HUES48 (cell line): Measurements from ENCODE around the gene FRMD1.

ENCODE experiments used
- H3K27ac ChIP-seq: one replicate; pipeline ENCODE4 v1.7.0; 2013; ENCODE audit warnings: low read depth, low read length, inconsistent platforms
- H3K27me3 ChIP-seq: 2 replicates; pipeline ENCODE4 v1.6.1; 2013; ENCODE audit warnings: mild to moderate bottlenecking, low read length; ENCODE audit not compliant: control insufficient read depth, insufficient read depth
- H3K36me3 ChIP-seq: 2 replicates; pipeline ENCODE4 v1.6.1; 2013; ENCODE audit warnings: low read length; ENCODE audit not compliant: control insufficient read depth, insufficient read depth
- H3K4me1 ChIP-seq: 2 replicates; pipeline ENCODE4 v1.6.1; 2013; ENCODE audit warnings: mild to moderate bottlenecking, low read length; ENCODE audit not compliant: control insufficient read depth, insufficient read depth
- H3K4me3 ChIP-seq: 2 replicates; pipeline ENCODE4 v1.5.1; 2013; ENCODE audit warnings: mild to moderate bottlenecking, low read depth, low read length
- H3K9ac ChIP-seq: 2 replicates; pipeline ENCODE4 v1.6.1; 2013; ENCODE audit warnings: mild to moderate bottlenecking, low read depth, low read length, moderate library complexity
- H3K9me3 ChIP-seq: 2 replicates; pipeline ENCODE4 v1.6.1; 2013; ENCODE audit warnings: low read length; ENCODE audit not compliant: control insufficient read depth, insufficient read depth

FRMD1 gene

GRCh38 chr6:168029459-168030217 is 49.4 kb downstream of the FRMD1 start:
- Histone ChIP-seq H3K4me1 (peaks cover 6% of the 10 kb centered on the region), H3K4me3 (no peak overlapping the region), H3K27me3 (no peaks in the 10 kb centered on the region), H3K9me3 (no peaks in the 10 kb centered on the region), H3K9ac (no peak overlapping the region), H3K27ac (no peak overlapping the region), H3K36me3 (no peaks in the 10 kb centered on the region)

- Histone ChIP-seq H3K27me3 (no peaks in the 10 kb centered on the region), H3K36me3 (no peaks in the 10 kb centered on the region), H3K9me3 (no peaks in the 10 kb centered on the region), H3K4me1 (peaks cover 6% of the 10 kb centered on the region), H3K9ac (no peak overlapping the region), H3K27ac (no peak overlapping the region), H3K4me3 (no peak overlapping the region)
These were observed 50.8 kb downstream of the FRMD1 start for GRCh38 chr6:168028181-168028580.

GRCh38 chr6:168027521-168027920 is 51.5 kb downstream of the FRMD1 start:
- Histone ChIP-seq H3K27me3 (no peaks in the 10 kb centered on the region), H3K27ac (no peak overlapping the region), H3K36me3 (no peaks in the 10 kb centered on the region), H3K4me3 (no peak overlapping the region), H3K4me1 (peaks cover 6% of the 10 kb centered on the region), H3K9me3 (no peaks in the 10 kb centered on the region), H3K9ac (no peak overlapping the region)

- Histone ChIP-seq H3K9ac (no peak overlapping the region), H3K9me3 (no peaks in the 10 kb centered on the region), H3K27ac (no peak overlapping the region), H3K4me1 (peaks cover 6% of the 10 kb centered on the region), H3K36me3 (no peaks in the 10 kb centered on the region), H3K27me3 (no peaks in the 10 kb centered on the region), H3K4me3 (no peak overlapping the region)
These were observed 52.1 kb downstream of the FRMD1 start for GRCh38 chr6:168026925-168027324.

- H3K9me3 ChIP-seq, result no peaks in the 10 kb centered on the region
- no peak overlapping the region for H3K27ac ChIP-seq
- no peak overlapping the region for H3K9ac ChIP-seq
- no peaks in the 10 kb centered on the region for H3K27me3 ChIP-seq
- peaks cover 5% of the 10 kb centered on the region for H3K4me1 ChIP-seq
- no peaks in the 10 kb centered on the region for H3K36me3 ChIP-seq
- H3K4me3 ChIP-seq, result no peak overlapping the region
These were observed 52.9 kb downstream of the FRMD1 start for GRCh38 chr6:168025831-168026710.

GRCh38 chr6:168024951-168025510 is 54.0 kb downstream of the FRMD1 start:
- no peak overlapping the region for H3K4me3 ChIP-seq
- no peaks in the 10 kb centered on the region for H3K4me1 ChIP-seq
- H3K27ac ChIP-seq, result no peak overlapping the region
- H3K9me3 ChIP-seq, result no peaks in the 10 kb centered on the region
- no peaks in the 10 kb centered on the region for H3K36me3 ChIP-seq
- no peak overlapping the region for H3K9ac ChIP-seq
- H3K27me3 ChIP-seq, result no peaks in the 10 kb centered on the region

GRCh38 chr6:168022488-168023321 is 56.3 kb downstream of the FRMD1 start:
- no peaks in the 10 kb centered on the region for H3K9me3 ChIP-seq
- H3K27me3 ChIP-seq, result no peaks in the 10 kb centered on the region
- no peak overlapping the region for H3K9ac ChIP-seq
- no peaks in the 10 kb centered on the region for H3K4me1 ChIP-seq
- no peak overlapping the region for H3K4me3 ChIP-seq
- no peaks in the 10 kb centered on the region for H3K36me3 ChIP-seq
- H3K27ac ChIP-seq, result no peak overlapping the region

- peaks cover 5% of the 10 kb centered on the region; the same call in 1 of the 2 replicates for H3K4me1 ChIP-seq
- no peak overlapping the region for H3K9ac ChIP-seq
- H3K4me3 ChIP-seq, result no peak overlapping the region
- no peaks in the 10 kb centered on the region for H3K9me3 ChIP-seq
- no peaks in the 10 kb centered on the region for H3K36me3 ChIP-seq
- H3K27ac ChIP-seq, result no peak overlapping the region
- H3K27me3 ChIP-seq, result no peaks in the 10 kb centered on the region
These were observed 57.4 kb downstream of the FRMD1 start for GRCh38 chr6:168021581-168021980.

- no peak overlapping the region for H3K9ac ChIP-seq
- H3K27ac ChIP-seq, result no peak overlapping the region
- no peaks in the 10 kb centered on the region for H3K36me3 ChIP-seq
- H3K9me3 ChIP-seq, result no peaks in the 10 kb centered on the region
- peaks cover 9% of the 10 kb centered on the region; the same call in 1 of the 2 replicates for H3K4me1 ChIP-seq
- no peaks in the 10 kb centered on the region for H3K27me3 ChIP-seq
- no peak overlapping the region for H3K4me3 ChIP-seq
These were observed 58.8 kb downstream of the FRMD1 start for GRCh38 chr6:168020242-168020641.

GRCh38 chr6:168018664-168019063 is 60.3 kb downstream of the FRMD1 start:
- Histone ChIP-seq H3K27me3 (no peaks in the 10 kb centered on the region), H3K4me1 (peaks cover 9% of the 10 kb centered on the region; the same call in 1 of the 2 replicates), H3K9me3 (no peaks in the 10 kb centered on the region), H3K9ac (no peak overlapping the region), H3K27ac (no peak overlapping the region), H3K4me3 (no peak overlapping the region), H3K36me3 (no peaks in the 10 kb centered on the region)
